Natural killer cell (primary cell): ENCODE measurements around the gene RAB8A. TPM values are rescaled to one million over a fixed set of nuclear protein-coding genes. Genes with fewer than 3 reads are reported as not detected.

ENCODE experiments used
- ATAC-seq, 3 donors: fragments of 150-1000 bp in 2 of 3; fragments of 200-7000 bp in 1 of 3; cut with Tn5 transposase; 1 replicate in 1 of 3; 2 replicates in 2 of 3; pipeline ENCODE4 v1.10.0; 2021; ENCODE audit warnings: mild to moderate bottlenecking in 2 of 3, moderate library complexity in 2 of 3
- DNase-seq, 2 donors: peaks; one replicate each; pipeline versions ENCODE4 v3.0.0 to v3.0.0-alpha.2; 2013 to 2021; ENCODE audit warnings: mixed read lengths in 1 of 2
- H3K27ac ChIP-seq: one replicate; pipeline ENCODE4 v1.5.1; 2013; ENCODE audit warnings: mild to moderate bottlenecking, low read length
- H3K27me3 ChIP-seq: one replicate; pipeline ENCODE4 v1.6.1; 2013; ENCODE audit warnings: low read length; ENCODE audit not compliant: control insufficient read depth, insufficient read depth
- H3K36me3 ChIP-seq: one replicate; pipeline ENCODE4 v1.6.1; 2013; ENCODE audit warnings: low read length; ENCODE audit not compliant: control insufficient read depth, insufficient read depth
- H3K4me1 ChIP-seq: one replicate; pipeline ENCODE4 v1.6.1; 2013; ENCODE audit warnings: low read length; ENCODE audit not compliant: control insufficient read depth, insufficient read depth
- H3K4me3 ChIP-seq: one replicate; pipeline ENCODE4 v1.5.1; 2013; ENCODE audit warnings: low read length
- H3K9me3 ChIP-seq: one replicate; pipeline ENCODE4 v1.6.1; 2013; ENCODE audit warnings: low read length; ENCODE audit not compliant: control insufficient read depth, insufficient read depth
- H3K27ac Mint-ChIP-seq, 2 donors: one replicate each; pipeline ENCODE4 v1.8.0; 2022; ENCODE audit warnings: mild to moderate bottlenecking in 2 of 2, mixed read lengths in 2 of 2, moderate library complexity in 1 of 2
- H3K27me3 Mint-ChIP-seq, 2 donors: one replicate each; pipeline ENCODE4 v1.8.0; 2022; ENCODE audit warnings: low read depth in 2 of 2, mixed read lengths in 2 of 2
- H3K36me3 Mint-ChIP-seq: one replicate; pipeline ENCODE4 v1.8.0; 2022; ENCODE audit warnings: mixed read lengths
- H3K4me1 Mint-ChIP-seq, 2 donors: one replicate each; pipeline ENCODE4 v1.8.0; 2022; ENCODE audit warnings: mixed read lengths in 2 of 2
- H3K4me3 Mint-ChIP-seq: one replicate; pipeline ENCODE4 v1.8.0; 2022; ENCODE audit warnings: mild to moderate bottlenecking, moderate library complexity, mixed read lengths
- H3K9me3 Mint-ChIP-seq, 2 donors: one replicate each; pipeline ENCODE4 v1.8.0; 2022; ENCODE audit warnings: mixed read lengths in 2 of 2
- CTCF ChIP-seq: fragments of 200-600 bp; IDR thresholded peaks from one replicate; pipeline ENCODE4 v1.8.0; 2022; ENCODE audit warnings: antibody characterized with exemption
- WGBS: methylation state at CpG from one replicate; pipeline ENCODE4 v1.1.7; 2013; ENCODE audit warnings: missing lambda C conversion rate; ENCODE audit not compliant: insufficient coverage; 5-methylcytosine and 5-hydroxymethylcytosine counted together
- intact Hi-C: fragments of 100-400 bp; cut with micrococcal nuclease; formaldehyde crosslinking; loops from one replicate; pipeline ENCODE4 v1.14.2; 2022
- total RNA-seq, 4 donors: library from RNA; stranded (reverse); fragments of 120-200 nt in 1 of 4; gene quantifications; one replicate each; pipeline versions ENCODE4 v1.2.3 to v1.2.4, GENCODE V29; 2013 to 2022

RAB8A gene
- total RNA-seq, 3 donors from 2014 or later (not counting 1 experiment from before 2014, with no cell fraction given): 137 to 161 (median 149) TPM

- peaks cover 35 to 47% of the 10 kb centered on the region in 2 donors for H3K4me1 Mint-ChIP-seq
- peak overlapping the region; percentile 89 to 94 for H3K27ac Mint-ChIP-seq
- ATAC-seq: no peak
- no peak for TF ChIP-seq CTCF
- H3K4me3 Mint-ChIP-seq: peak overlapping the region; percentile 87
- Histone ChIP-seq H3K9me3 (no peaks in the 10 kb centered on the region), H3K4me1 (peaks cover 46% of the 10 kb centered on the region), H3K27ac (peak overlapping the region; percentile 93), H3K4me3 (no peak overlapping the region), H3K36me3 (no peaks in the 10 kb centered on the region), H3K27me3 (no peaks in the 10 kb centered on the region)
- intact Hi-C loops: loop anchor here (5.0 to 10.0 kb wide), 3 partner anchors 253 to 510 kb away; no protein-coding TSS in a partner anchor
- 96% methylated on average over 10 of the region's 10 CpGs for WGBS
- H3K36me3 Mint-ChIP-seq: no peaks in the 10 kb centered on the region
- no peak for DNase-seq
- no peaks in the 10 kb centered on the region for H3K27me3 Mint-ChIP-seq
- no peaks in the 10 kb centered on the region for H3K9me3 Mint-ChIP-seq
Observed at GRCh38 chr19:16074488-16075365, 37.0 kb upstream of the RAB8A start.

- H3K36me3 Mint-ChIP-seq: no peaks in the 10 kb centered on the region
- peak overlapping the region; percentile 87 for H3K4me3 Mint-ChIP-seq
- TF ChIP-seq CTCF: no peak
- H3K9me3 ChIP-seq: no peaks in the 10 kb centered on the region
- no peak for ATAC-seq
- H3K9me3 Mint-ChIP-seq: no peaks in the 10 kb centered on the region
- WGBS: 44% methylated on average over 21 of the region's 21 CpGs
- peak overlapping the region; percentile 93 for H3K27ac ChIP-seq
- no peaks in the 10 kb centered on the region for H3K27me3 Mint-ChIP-seq
- DNase-seq: no peak
- no peaks in the 10 kb centered on the region for H3K27me3 ChIP-seq
- no peaks in the 10 kb centered on the region for H3K36me3 ChIP-seq
- intact Hi-C loops: loop anchor here (5.0 to 10.0 kb wide), 3 partner anchors 252 to 509 kb away; no protein-coding TSS in a partner anchor
- peak overlapping the region; percentile 52 for H3K4me3 ChIP-seq
- H3K4me1 Mint-ChIP-seq: peaks cover 42 to 50% of the 10 kb centered on the region in 2 donors
- H3K27ac Mint-ChIP-seq: peak overlapping the region; percentile 89 to 94
- H3K4me1 ChIP-seq: peaks cover 46% of the 10 kb centered on the region
Observed at GRCh38 chr19:16075430-16076153, 36.1 kb upstream of the RAB8A start.

GRCh38 chr19:16076154-16076957 is 35.3 kb upstream of the RAB8A start, which contains the start of gene TPM4:
TPM4 (plus strand) TSS chr19:16076495; CDS start chr19:16076566, 71 bp downstream.
- ATAC-seq (peak; percentile 52 to 69 (median 64)), DNase-seq (peak; percentile 80 to 91)
- intact Hi-C loops: loop anchor here (5.0 to 10.0 kb wide), 3 partner anchors 251 to 508 kb away; no protein-coding TSS in a partner anchor
- Histone ChIP-seq H3K27ac (peak within 1 kb of the TSS; percentile 93), H3K36me3 (peaks cover 6% of the 10 kb centered on the region), H3K4me3 (peak within 1 kb of the TSS; percentile 64), H3K9me3 (no peaks in the 10 kb centered on the region), H3K4me1 (peaks cover 46% of the 10 kb centered on the region), H3K27me3 (no peaks in the 10 kb centered on the region)
- peak within 1 kb of the TSS; percentile 87 for H3K4me3 Mint-ChIP-seq
- H3K36me3 Mint-ChIP-seq: no peaks in the 10 kb centered on the region
- H3K27ac Mint-ChIP-seq: peak within 1 kb of the TSS; percentile 92 to 94
- H3K9me3 Mint-ChIP-seq: no peaks in the 10 kb centered on the region
- TF ChIP-seq CTCF: no peak
- H3K27me3 Mint-ChIP-seq: no peaks in the 10 kb centered on the region
- H3K4me1 Mint-ChIP-seq: peaks cover 48 to 55% of the 10 kb centered on the region in 2 donors
- WGBS: under 1% methylated on average over 100 of the region's 101 CpGs
